ENCODE measurements around the gene ERCC4. TPM values are rescaled to one million over a fixed set of nuclear protein-coding genes. Genes with fewer than 3 reads are reported as not detected.
"Not testable (repeated sequence)": the region's sequence is repeated elsewhere in the genome, so short reads cannot be mapped to it uniquely, and the experiment has no call there.

Gene ERCC4
- 10 to 100 TPM; 13.1 to 22.6 TPM for total RNA-seq

- Mint-ChIP-seq H3K36me3 (peaks cover 5% of the 10 kb centered on the region), H3K27me3 (peaks cover 2 to 7% of the 10 kb centered on the region in 2 donors), H3K9me3 (no peaks in the 10 kb centered on the region), H3K4me1 (ENCODE audit: low read depth in 2 of 2) (peaks cover 24% of the 10 kb centered on the region in 2 donors), H3K4me3 (peak within 1 kb of the TSS; percentile 97), H3K27ac (peak within 1 kb of the TSS; percentile 94 to 99)
- ATAC-seq: peak; percentile 99 to 100
- peak; percentile 99 for DNase-seq (ENCODE audit: low spot score)
Measured at GRCh38 chr16:13919683-13920509, at the start of gene ERCC4. TSS of gene ERCC4 (plus strand) at chr16:13920154. CDS start at chr16:13920166, 12 bp downstream.

- Mint-ChIP-seq H3K4me1 (ENCODE audit: low read depth in 2 of 2) (no peaks in the 10 kb centered on the region), H3K36me3 (no peaks in the 10 kb centered on the region), H3K27ac (no peak overlapping the region), H3K27me3 (peaks cover 20 to 36% of the 10 kb centered on the region in 2 donors), H3K4me3 (no peak overlapping the region), H3K9me3 (no peaks in the 10 kb centered on the region)
- DNase-seq (ENCODE audit: low spot score): no peak
- no peak for ATAC-seq
Measured at GRCh38 chr16:13873835-13874438, 46.0 kb upstream of the ERCC4 start.

- DNase-seq (ENCODE audit: low spot score) (no peak), ATAC-seq (no peak)
- H3K9me3 Mint-ChIP-seq: no peaks in the 10 kb centered on the region
- no peaks in the 10 kb centered on the region for H3K36me3 Mint-ChIP-seq
- H3K27me3 Mint-ChIP-seq: peaks cover 16 to 35% of the 10 kb centered on the region in 2 donors
- H3K27ac Mint-ChIP-seq: no peak overlapping the region
- H3K4me3 Mint-ChIP-seq: no peak overlapping the region
- H3K4me1 Mint-ChIP-seq (ENCODE audit: low read depth in 2 of 2): no peaks in the 10 kb centered on the region
Measured at GRCh38 chr16:13875614-13876284, 44.2 kb upstream of the ERCC4 start.

GRCh38 chr16:13883276-13883675 is 36.7 kb upstream of the ERCC4 start:
- Mint-ChIP-seq H3K9me3 (no peaks in the 10 kb centered on the region), H3K27ac (no peak overlapping the region), H3K27me3 (peaks cover 6 to 38% of the 10 kb centered on the region in 2 donors), H3K36me3 (no peaks in the 10 kb centered on the region), H3K4me1 (ENCODE audit: low read depth in 2 of 2) (no peaks in the 10 kb centered on the region), H3K4me3 (no peak overlapping the region)
- no peak for ATAC-seq
- no peak for DNase-seq (ENCODE audit: low spot score)

GRCh38 chr16:13883881-13884280 is 36.1 kb upstream of the ERCC4 start:
- no peak overlapping the region for H3K27ac Mint-ChIP-seq
- H3K4me1 Mint-ChIP-seq (ENCODE audit: low read depth in 2 of 2): no peaks in the 10 kb centered on the region
- H3K36me3 Mint-ChIP-seq: no peaks in the 10 kb centered on the region
- no peaks in the 10 kb centered on the region for H3K9me3 Mint-ChIP-seq
- ATAC-seq (no peak), DNase-seq (ENCODE audit: low spot score) (no peak)
- peaks cover 6 to 35% of the 10 kb centered on the region in 2 donors for H3K27me3 Mint-ChIP-seq
- H3K4me3 Mint-ChIP-seq: no peak overlapping the region

- ATAC-seq: no peak
- Mint-ChIP-seq H3K27me3 (peaks cover 11 to 39% of the 10 kb centered on the region in 2 donors), H3K27ac (no peak overlapping the region), H3K36me3 (no peaks in the 10 kb centered on the region), H3K4me3 (no peak overlapping the region), H3K9me3 (peaks cover 4% of the 10 kb centered on the region), H3K4me1 (ENCODE audit: low read depth in 2 of 2) (no peaks in the 10 kb centered on the region)
- no peak for DNase-seq (ENCODE audit: low spot score)
Measured at GRCh38 chr16:13885700-13886099, 34.3 kb upstream of the ERCC4 start.

DNA sequence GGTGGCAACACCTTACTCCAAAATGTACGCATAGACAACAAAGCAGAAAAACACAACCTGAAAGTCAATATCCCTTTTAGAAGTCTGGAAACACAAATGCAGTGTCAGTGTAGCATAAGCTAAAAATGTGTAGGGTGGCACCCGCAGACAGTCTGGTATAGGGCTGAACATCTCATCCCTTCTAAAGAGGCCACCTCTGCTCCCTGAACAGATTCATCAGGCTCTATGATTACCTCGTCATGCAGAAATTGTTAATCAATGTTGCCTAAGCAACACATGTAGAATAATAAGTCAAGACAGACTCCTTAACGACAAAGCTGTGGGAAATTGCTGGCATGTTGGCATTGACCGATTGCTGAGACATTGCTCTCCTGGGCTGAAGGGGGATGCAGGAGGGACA is 33.3 kb upstream of the ERCC4 start:
- ATAC-seq: no peak
- Mint-ChIP-seq H3K27me3 (peaks cover 11 to 37% of the 10 kb centered on the region in 2 donors), H3K27ac (no peak overlapping the region), H3K4me1 (ENCODE audit: low read depth in 2 of 2) (no peaks in the 10 kb centered on the region), H3K4me3 (no peak overlapping the region), H3K9me3 (peaks cover 4% of the 10 kb centered on the region), H3K36me3 (no peaks in the 10 kb centered on the region)
- no peak for DNase-seq (ENCODE audit: low spot score)

DNA sequence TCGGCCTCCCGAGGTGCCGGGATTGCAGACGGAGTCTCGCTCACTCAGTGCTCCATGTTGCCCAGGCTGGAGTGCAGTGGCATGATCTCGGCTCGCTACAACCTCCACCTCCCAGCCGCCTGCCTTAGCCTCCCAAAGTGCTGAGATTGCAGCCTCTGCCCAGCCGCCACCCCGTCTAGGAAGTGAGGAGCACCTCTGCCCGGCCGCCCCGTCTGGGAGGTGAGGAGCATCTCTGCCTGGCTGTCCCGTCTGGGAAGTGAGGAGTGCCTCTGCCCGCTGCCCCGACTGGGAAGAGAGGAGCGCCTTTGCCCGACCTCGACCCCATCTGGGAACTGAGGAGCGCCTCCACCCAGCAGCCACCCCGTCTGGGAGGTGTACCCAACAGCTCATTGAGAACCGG is 30.6 kb upstream of the ERCC4 start:
- not testable (repeated sequence) for DNase-seq (ENCODE audit: low spot score); ATAC-seq; H3K9me3 Mint-ChIP-seq; H3K4me3 Mint-ChIP-seq; H3K27ac Mint-ChIP-seq; H3K4me1 Mint-ChIP-seq (ENCODE audit: low read depth in 2 of 2); H3K36me3 Mint-ChIP-seq
- H3K27me3 Mint-ChIP-seq: peaks cover 10 to 40% of the 10 kb centered on the region in 2 donors

- H3K4me3 Mint-ChIP-seq: no peak overlapping the region
- DNase-seq (ENCODE audit: low spot score) (no peak), ATAC-seq (no peak)
- peaks cover 10 to 30% of the 10 kb centered on the region in 2 donors for H3K27me3 Mint-ChIP-seq
- no peaks in the 10 kb centered on the region for H3K4me1 Mint-ChIP-seq (ENCODE audit: low read depth in 2 of 2)
- H3K9me3 Mint-ChIP-seq: peaks cover 4% of the 10 kb centered on the region
- no peaks in the 10 kb centered on the region for H3K36me3 Mint-ChIP-seq
- H3K27ac Mint-ChIP-seq: no peak overlapping the region
Measured at GRCh38 chr16:13892301-13892700, 27.7 kb upstream of the ERCC4 start.

GRCh38 chr16:13895516-13895915 is 24.4 kb upstream of the ERCC4 start:
- DNase-seq (ENCODE audit: low spot score) (no peak), ATAC-seq (no peak)
- H3K9me3 Mint-ChIP-seq: no peaks in the 10 kb centered on the region
- no peak overlapping the region for H3K27ac Mint-ChIP-seq
- no peaks in the 10 kb centered on the region for H3K36me3 Mint-ChIP-seq
- no peak overlapping the region for H3K4me3 Mint-ChIP-seq
- H3K27me3 Mint-ChIP-seq: peaks cover 9 to 21% of the 10 kb centered on the region in 2 donors
- no peaks in the 10 kb centered on the region for H3K4me1 Mint-ChIP-seq (ENCODE audit: low read depth in 2 of 2)

DNA sequence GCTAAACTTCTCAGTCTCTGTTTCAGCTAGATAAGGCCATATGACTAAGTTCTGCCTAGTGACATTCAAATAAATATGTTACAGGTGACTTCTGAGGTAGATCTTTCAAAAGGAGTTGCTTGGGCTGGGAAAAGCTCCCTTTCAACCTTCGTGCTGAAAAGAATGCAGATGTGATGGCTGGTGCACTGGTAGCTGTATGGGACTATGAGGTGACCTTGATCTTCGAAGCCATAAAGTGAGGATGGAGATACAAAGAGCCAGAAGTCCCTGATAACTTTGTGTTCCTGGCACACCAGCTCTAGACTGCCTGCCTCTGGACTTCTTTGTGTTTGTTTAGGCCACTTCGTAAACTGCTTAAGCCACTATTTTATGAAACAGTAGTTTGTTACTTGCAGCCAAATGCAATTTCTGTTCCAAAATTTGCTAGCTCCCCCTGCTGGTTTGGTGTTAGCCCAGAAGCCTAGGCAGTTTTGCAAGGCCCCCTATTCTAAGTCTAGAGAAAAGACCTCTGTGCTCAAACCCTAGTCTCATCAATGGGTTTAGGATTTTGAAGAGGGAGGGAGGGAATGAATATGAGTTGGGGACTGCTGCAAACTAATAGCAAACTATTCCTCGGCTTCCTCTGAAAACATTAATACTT is 23.3 kb upstream of the ERCC4 start:
- H3K4me3 Mint-ChIP-seq: no peak overlapping the region
- H3K27ac Mint-ChIP-seq: no peak overlapping the region
- H3K4me1 Mint-ChIP-seq (ENCODE audit: low read depth in 2 of 2): no peaks in the 10 kb centered on the region
- H3K36me3 Mint-ChIP-seq: no peaks in the 10 kb centered on the region
- no peaks in the 10 kb centered on the region for H3K9me3 Mint-ChIP-seq
- H3K27me3 Mint-ChIP-seq: peaks cover 14 to 22% of the 10 kb centered on the region in 2 donors
- ATAC-seq (no peak), DNase-seq (ENCODE audit: low spot score) (no peak)

DNA sequence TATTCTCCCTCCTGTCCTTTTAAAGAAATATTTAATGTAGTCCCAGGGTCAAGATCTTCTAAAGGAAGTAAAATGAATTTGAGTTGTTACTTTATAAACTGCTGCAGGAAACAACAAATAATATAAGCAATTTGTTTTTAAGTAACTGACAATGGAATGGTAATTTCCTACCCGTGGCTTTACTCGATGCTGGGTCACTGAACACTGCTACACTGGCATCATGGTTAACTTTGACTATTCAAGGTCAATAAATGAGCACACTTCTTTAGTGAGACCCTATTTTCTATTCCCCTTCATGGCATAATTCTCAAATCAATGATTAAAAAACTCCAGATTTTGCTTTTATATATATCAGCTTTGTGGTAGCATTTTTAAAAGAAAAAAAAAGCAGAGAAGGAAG is 22.1 kb upstream of the ERCC4 start:
- H3K9me3 Mint-ChIP-seq: no peaks in the 10 kb centered on the region
- peaks cover 17 to 23% of the 10 kb centered on the region in 2 donors for H3K27me3 Mint-ChIP-seq
- ATAC-seq (no peak), DNase-seq (ENCODE audit: low spot score) (no peak)
- no peak overlapping the region for H3K27ac Mint-ChIP-seq
- no peak overlapping the region for H3K4me3 Mint-ChIP-seq
- no peaks in the 10 kb centered on the region for H3K36me3 Mint-ChIP-seq
- H3K4me1 Mint-ChIP-seq (ENCODE audit: low read depth in 2 of 2): no peaks in the 10 kb centered on the region

- Mint-ChIP-seq H3K9me3 (no peaks in the 10 kb centered on the region), H3K36me3 (no peaks in the 10 kb centered on the region), H3K27me3 (peaks cover 19 to 22% of the 10 kb centered on the region in 2 donors), H3K27ac (no peak overlapping the region), H3K4me1 (ENCODE audit: low read depth in 2 of 2) (no peaks in the 10 kb centered on the region), H3K4me3 (no peak overlapping the region)
- DNase-seq (ENCODE audit: low spot score) (no peak), ATAC-seq (no peak)
Measured at GRCh38 chr16:13898233-13898632, 21.7 kb upstream of the ERCC4 start.

All from natural killer cell treated with Interleukin-12 subunit alpha and Interleukin-12 subunit beta and Interleukin-15 and Interleukin-18, amount 100 ng/mL, for 72 hours (primary cell).